GM19372 (cell line): ENCODE measurements around the gene OTOF.

Experiments
- ATAC-seq: cut with Tn5 transposase; IDR thresholded peaks from one replicate; pipeline ENCODE4 v1.9.1; 2021; ENCODE audit warnings: mild to moderate bottlenecking, low read depth, moderate library complexity; ENCODE audit not compliant: unreplicated experiment

Gene OTOF

DNA sequence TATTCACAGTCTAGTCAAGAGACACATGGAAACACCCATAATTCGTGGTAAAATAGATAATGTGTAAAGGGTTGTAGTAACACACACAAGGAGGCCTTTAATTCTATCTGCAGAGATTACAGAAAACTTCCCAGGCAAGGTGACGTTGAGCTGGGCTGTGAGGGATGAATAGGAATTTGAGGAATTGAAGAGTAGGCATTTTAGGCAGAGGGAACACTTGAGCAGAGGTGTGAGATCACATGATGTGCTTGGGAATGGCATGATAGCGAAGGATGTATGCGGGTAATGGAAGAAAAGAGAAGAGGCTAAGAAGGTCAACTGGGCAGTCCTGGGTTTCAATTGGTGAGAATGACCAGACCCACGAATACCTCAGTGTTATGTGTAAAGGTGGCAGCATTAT is 56.0 kb downstream of the OTOF start:
- no peak for ATAC-seq

- no peak for ATAC-seq
Measured at GRCh38 chr2:26414311-26414710, 63.6 kb downstream of the OTOF start.

- no peak for ATAC-seq
Measured at GRCh38 chr2:26412091-26412673, 65.7 kb downstream of the OTOF start.

- ATAC-seq, result no peak
Measured at GRCh38 chr2:26411419-26411818, 66.5 kb downstream of the OTOF start.

- ATAC-seq, result no peak
Measured at GRCh38 chr2:26410764-26411243, 67.1 kb downstream of the OTOF start.

GRCh38 chr2:26409785-26410184 is 68.1 kb downstream of the OTOF start:
- ATAC-seq, result no peak

GRCh38 chr2:26407526-26407925 is 70.4 kb downstream of the OTOF start:
- ATAC-seq, result no peak
